K562 (cell line): ENCODE measurements around the gene CACNG1. TPM values are rescaled to one million over a fixed set of nuclear protein-coding genes. Genes with fewer than 3 reads are reported as not detected.

Experiments
- ATAC-seq: fragments of 200-7000 bp; cut with Tn5 transposase; 3 replicates; pipeline ENCODE4 v1.9.1; 2020; ENCODE audit warnings: moderate library complexity
- BruUV-seq: library from RNA; stranded (reverse); fragments of 400-500 nt; replicated peaks from 2 replicates; lab custom pipeline; 2021; lab: Mats Ljungman, UMichigan
- CTCF ChIA-PET: fragments of 300-600 bp; formaldehyde crosslinking; extraction: SDS; loops from one replicate; lab custom pipeline; 2021; ENCODE audit warnings: low intra/inter-chr PET ratio; lab: Yijun Ruan, JAX
- POLR2A ChIA-PET: fragments of 300-600, 350-650 bp; sonication (Branson Sonifier 250); formaldehyde crosslinking; extraction: SDS; loops from one replicate; lab custom pipeline; 2021; ENCODE audit warnings: antibody characterized with exemption, inconsistent platforms; lab: Yijun Ruan, JAX
- DNase-seq, 4 experiments: peaks; one replicate each; pipeline versions ENCODE4 v3.0.0 to v3.0.0-alpha.2; 2011 to 2018; ENCODE audit warnings: low spot score in 3 of 4, mixed read lengths in 3 of 4; ENCODE audit errors: extremely low read depth in 1 of 4
- FAIRE-seq: peaks from 2 replicates; lab custom pipeline; 2011; peaks lifted over from hg19 to GRCh38; lab: Jason Lieb, UNC
- H2AFZ ChIP-seq: 2 replicates; pipeline ENCODE4 v1.6.0; 2011; ENCODE audit warnings: low read depth, low read length, control low read depth, inconsistent platforms
- H3K27ac ChIP-seq: fragments of 200-600 bp; 3 replicates; pipeline ENCODE4 v1.8.0; 2011; ENCODE audit warnings: low read depth, mild to moderate bottlenecking, control low read depth, inconsistent platforms, low read length, moderate library complexity, mixed read lengths; ENCODE audit errors: extremely low read depth
- H3K27me3 ChIP-seq, 2 experiments: fragments of 300-600 bp in 1 of 2; 2 replicates in 1 of 2; 3 replicates in 1 of 2; pipeline versions ENCODE4 v1.6.0 to v1.8.0; 2011; ENCODE audit warnings: inconsistent platforms in 2 of 2, low read length in 2 of 2, mild to moderate bottlenecking in 1 of 2, mixed read lengths in 1 of 2, moderate library complexity in 1 of 2; ENCODE audit not compliant: control insufficient read depth in 2 of 2, insufficient read depth in 2 of 2
- H3K36me3 ChIP-seq: fragments of 300-600 bp; 3 replicates; pipeline ENCODE4 v1.8.0; 2011; ENCODE audit warnings: mild to moderate bottlenecking, low read length, inconsistent platforms; ENCODE audit not compliant: control insufficient read depth, insufficient read depth
- H3K4me1 ChIP-seq, 2 experiments: fragments of 200-600 bp in 1 of 2; replicated peaks in 1 of 2; 2 replicates in 1 of 2; 3 replicates in 1 of 2; pipeline versions ENCODE4 v1.5.1 to v1.8.0; 2011; ENCODE audit warnings: inconsistent platforms in 2 of 2, low read length in 2 of 2, mild to moderate bottlenecking in 1 of 2, mixed read lengths in 1 of 2, moderate library complexity in 1 of 2; ENCODE audit not compliant: control insufficient read depth in 2 of 2, insufficient read depth in 2 of 2
- H3K4me2 ChIP-seq: 2 replicates; pipeline ENCODE4 v1.6.1; 2011; ENCODE audit warnings: low read length, control low read depth, inconsistent platforms, mixed read lengths; ENCODE audit not compliant: insufficient read depth
- H3K4me3 ChIP-seq: fragments of 200-600 bp; sonication (generic), shearing (Covaris generic); 2 replicates; pipeline ENCODE4 v1.5.1; 2016; ENCODE audit warnings: control low read depth, inconsistent platforms
- H3K79me2 ChIP-seq: fragments of 200-600 bp; 3 replicates; pipeline ENCODE4 v1.8.0; 2011; ENCODE audit warnings: low read length, inconsistent platforms; ENCODE audit not compliant: control insufficient read depth, insufficient read depth
- H3K9ac ChIP-seq, 2 experiments: 2 replicates each; pipeline versions ENCODE4 v1.6.0 to v1.6.1; 2011; ENCODE audit warnings: low read depth in 2 of 2, low read length in 2 of 2, control low read depth in 1 of 2, inconsistent platforms in 1 of 2, mild to moderate bottlenecking in 1 of 2, mixed read lengths in 1 of 2; ENCODE audit not compliant: insufficient read depth in 1 of 2
- H3K9me1 ChIP-seq: one replicate; pipeline ENCODE4 v1.6.0; 2011; ENCODE audit warnings: inconsistent platforms, mild to moderate bottlenecking, low read length, moderate library complexity; ENCODE audit not compliant: control insufficient read depth, insufficient read depth
- H3K9me3 ChIP-seq: replicated peaks from 2 replicates; pipeline ENCODE4 v1.5.1; 2011; ENCODE audit warnings: low read depth, low read length, inconsistent platforms; ENCODE audit not compliant: control insufficient read depth, insufficient read depth
- H4K20me1 ChIP-seq: replicated peaks from 2 replicates; pipeline ENCODE4 v1.6.1; 2011; ENCODE audit warnings: low read length, inconsistent platforms, mixed read lengths; ENCODE audit not compliant: control insufficient read depth, insufficient read depth
- GTF2A2 ChIP-seq: IDR thresholded peaks from 2 replicates; pipeline ENCODE4 v1.6.1; 2016; ENCODE audit warnings: mild to moderate bottlenecking, missing genetic modification characterization, missing compliant biosample characterization
- MAFF ChIP-seq: IDR thresholded peaks from 2 replicates; pipeline ENCODE4 v1.6.1; 2012; ENCODE audit warnings: low read length, improper control_type of control experiment
- MAFK ChIP-seq: IDR thresholded peaks from 2 replicates; pipeline ENCODE4 v1.6.1; 2011; ENCODE audit warnings: low read length, improper control_type of control experiment
- MEF2D ChIP-seq: conservative IDR thresholded peaks from 2 replicates; pipeline ENCODE4 v1.6.1; 2016; ENCODE audit warnings: low read depth, missing genetic modification characterization, missing compliant biosample characterization
- MYC ChIP-seq, 2 experiments: fragments of 250-450 bp in 1 of 2; sonication (Bioruptor Pico) in 1 of 2; IDR thresholded peaks; 2 replicates each; pipeline versions ENCODE4 v1.5.1 to v1.6.1; 2012 to 2021; ENCODE audit warnings: low read depth in 2 of 2, borderline replicate concordance in 1 of 2, improper control_type of control experiment in 1 of 2, low read length in 1 of 2, mild to moderate bottlenecking in 1 of 2, moderate library complexity in 1 of 2
- SMARCE1 ChIP-seq: fragments of 450-650 bp; IDR thresholded peaks from 2 replicates; pipeline ENCODE4 v1.7.1; 2016; ENCODE audit warnings: mild to moderate bottlenecking
- TAF7 ChIP-seq: fragments of 450-650 bp; IDR thresholded peaks from 2 replicates; pipeline ENCODE4 v1.6.1; 2016; ENCODE audit warnings: missing genetic modification characterization, missing compliant biosample characterization
- WGBS: fragments of 100-300 bp; shearing (Covaris generic); methylation state at CpG from one replicate; pipeline ENCODE4 v1.1.6; 2016; ENCODE audit warnings: low coverage, mixed read lengths; ENCODE audit not compliant: insufficient coverage; ENCODE audit errors: missing lambda C conversion rate; 5-methylcytosine and 5-hydroxymethylcytosine counted together
- in situ Hi-C: fragments of 300-500 bp; cut with MboI; formaldehyde crosslinking; loops from 4 replicates; pipeline ENCODE4 v1.15.0; 2018; ENCODE audit warnings: inconsistent platforms, mixed read lengths
- intact Hi-C: fragments of 100-400 bp; cut with micrococcal nuclease; formaldehyde crosslinking; loops from 2 replicates; pipeline ENCODE4 v1.14.2; 2022
- polyA plus RNA-seq, 8 experiments: library from polyadenylated mRNA; depleted of rRNA in 4 of 8; stranded (reverse) in 5 of 8; unstranded in 3 of 8; fragments of >200 nt; fragmentation: Nextera tagmentation in 2 of 8; fragmentation: Illumina TruSeq in 1 of 8; extraction: Ambion mirVana in 2 of 8; extraction: Trizol in 1 of 8; gene quantifications; 2 replicates each; pipeline versions ENCODE4 v1.2.1 to v1.2.3, GENCODE V29; 2011 to 2014; ENCODE audit warnings: inconsistent platforms in 1 of 8, missing spikeins in 1 of 8
- total RNA-seq, 7 experiments: library from RNA; depleted of rRNA in 6 of 7; stranded (reverse); fragments of >200 nt in 6 of 7; fragmentation: Illumina TruSeq in 2 of 7; extraction: Trizol in 2 of 7; gene quantifications; 2 replicates each; pipeline versions ENCODE4 v1.2.1 to v1.2.3, GENCODE V29; 2011 to 2021; ENCODE audit warnings: low replicate concordance in 1 of 7
- TF ChIP-seq, protein P1 (sequence below): fragments of 250-450 bp; sonication (Bioruptor Pico); IDR thresholded peaks from 2 replicates; pipeline ENCODE4 v1.5.0; 2020; ENCODE audit warnings: mild to moderate bottlenecking, borderline replicate concordance
- TF ChIP-seq, protein P2 (sequence below), 2 experiments: fragments of 200-800 bp in 1 of 2; sonication (Bioruptor generic) in 1 of 2; sonication (generic) in 1 of 2; formaldehyde crosslinking in 1 of 2; IDR thresholded peaks in 1 of 2; conservative IDR thresholded peaks in 1 of 2; 2 replicates each; pipeline versions ENCODE4 v1.5.0 to v1.6.1; 2016 to 2020; ENCODE audit warnings: missing compliant biosample characterization in 1 of 2, missing genetic modification characterization in 1 of 2, missing genetic modification reagents in 1 of 2

Gene CACNG1
- total and polyA plus RNA-seq, 9 of the 15 experiments (the other 6 are each of a cell fraction or from before 2014, with no cell fraction given) = not detected

DNA sequence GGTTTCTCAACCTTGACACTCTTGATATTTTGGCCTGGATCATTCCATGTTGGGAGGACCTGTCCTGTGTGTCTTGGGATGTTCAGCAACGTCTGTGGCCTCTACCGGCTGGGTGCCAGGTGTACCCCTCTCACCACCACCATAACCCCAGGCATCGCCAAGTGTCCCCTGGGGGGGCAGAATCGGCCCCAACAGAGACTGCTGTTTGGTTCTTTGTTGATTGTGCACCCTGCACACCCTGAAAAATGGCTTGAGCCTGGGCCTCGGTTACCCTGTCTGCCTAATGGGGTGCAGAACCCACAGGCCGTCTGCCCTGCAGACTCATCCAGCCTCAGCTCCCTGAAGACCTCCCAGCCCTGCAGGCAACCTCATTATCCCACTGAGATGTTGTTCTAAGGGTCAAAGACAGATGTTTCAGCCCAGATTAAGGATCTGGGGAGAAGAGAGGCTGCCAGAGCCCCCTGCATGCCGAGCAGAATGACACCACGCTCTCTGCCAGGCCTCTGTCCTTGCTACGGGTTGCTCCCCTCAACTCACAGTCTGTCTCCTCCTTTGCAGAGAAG lies 9.2 kb downstream of the CACNG1 start:
- ATAC-seq (no peak), DNase-seq (no peak), FAIRE-seq (no peak)
- peaks cover 25 to 48% of the 10 kb centered on the region in 2 experiments for H3K27me3 ChIP-seq
- no TSS peak for BruUV-seq
- H3K9me3 ChIP-seq = no peaks in the 10 kb centered on the region; the same call in 1 of the 2 replicates
- H3K4me1 ChIP-seq = peaks cover 0 to 6% of the 10 kb centered on the region in 2 experiments; a peak in 1 of 5 replicates
- H2AFZ ChIP-seq = no peak overlapping the region
- H3K4me2 ChIP-seq = no peak overlapping the region
- WGBS = 5% methylated on average over 9 of the region's 9 CpGs
- H3K79me2 ChIP-seq = no peaks in the 10 kb centered on the region
- H4K20me1 ChIP-seq = no peaks in the 10 kb centered on the region
- ChIA-PET POLR2A (interaction anchor here (0.5 to 0.7 kb wide), 2 partner anchors 101 to 145 kb away, joined by 3 to 4 read pairs; no protein-coding TSS in a partner anchor), CTCF (no interaction called here)
- no peak for TF ChIP-seq SMARCE1
- no peak for TF ChIP-seq MYC (IDR thresholded peaks at IDR 0.05; ENCODE audit: low read depth, low read length)
- no peak for TF ChIP-seq MYC (CRISPR knock-in tag; IDR thresholded peaks at IDR 0.05; ENCODE audit: borderline replicate concordance, low read depth)
- no peak overlapping the region for H3K4me3 ChIP-seq
- intact Hi-C loops (no loop called here), in situ Hi-C loops (no loop called here)
- no peak overlapping the region for H3K27ac ChIP-seq
- no peaks in the 10 kb centered on the region for H3K9me1 ChIP-seq
- H3K36me3 ChIP-seq = no peaks in the 10 kb centered on the region; the same call in 2 of the 3 replicates
- no peak overlapping the region for H3K9ac ChIP-seq

DNA sequence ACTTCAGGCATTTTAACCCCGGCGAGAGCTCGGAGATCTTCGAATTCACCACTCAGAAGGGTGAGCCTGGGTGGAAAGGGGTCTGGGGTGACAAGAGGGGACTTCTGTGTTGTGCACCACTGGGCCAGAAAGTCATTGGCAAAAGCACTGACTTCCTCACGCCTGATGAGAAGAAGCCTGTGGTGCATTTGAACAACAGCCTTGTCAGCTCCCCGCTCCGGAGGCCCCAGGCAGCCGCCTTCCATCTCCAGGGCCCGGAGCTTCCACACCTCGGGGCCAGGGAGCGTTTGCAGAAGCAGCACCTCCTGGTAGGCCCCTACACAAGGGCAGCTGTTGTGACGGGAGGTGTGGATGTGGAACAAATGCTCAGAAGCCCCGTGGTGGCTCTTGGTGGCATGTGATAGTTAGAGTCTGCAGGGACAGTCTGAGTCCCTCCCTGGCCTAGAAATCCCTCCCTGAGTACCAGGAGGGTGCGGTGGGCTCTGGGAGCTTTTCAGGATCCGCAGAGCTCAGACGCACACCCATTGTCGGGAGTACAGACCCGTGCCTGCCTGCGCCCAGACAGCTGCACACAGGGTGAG lies 9.7 kb downstream of the CACNG1 start:
- intact Hi-C loops (no loop called here), in situ Hi-C loops (no loop called here)
- Histone ChIP-seq H4K20me1 (no peaks in the 10 kb centered on the region), H3K4me1 (peaks cover 0 to 6% of the 10 kb centered on the region in 2 experiments; a peak in 1 of 5 replicates), H3K4me3 (no peak overlapping the region), H3K27ac (no peak overlapping the region), H3K9me1 (no peaks in the 10 kb centered on the region), H3K36me3 (no peaks in the 10 kb centered on the region; the same call in 2 of the 3 replicates), H3K4me2 (no peak overlapping the region), H3K9me3 (no peaks in the 10 kb centered on the region; the same call in 1 of the 2 replicates), H2AFZ (no peak overlapping the region), H3K27me3 (peaks cover 25 to 48% of the 10 kb centered on the region in 2 experiments), H3K79me2 (no peaks in the 10 kb centered on the region), H3K9ac (no peak overlapping the region)
- DNase-seq (no peak), ATAC-seq (peak; percentile 35), FAIRE-seq (no peak)
- ChIA-PET POLR2A (interaction anchor here (0.5 kb wide), 1 partner anchor 101 kb away, joined by 3 read pairs; no protein-coding TSS in a partner anchor), CTCF (no interaction called here)
- 8% methylated on average over 15 of the region's 19 CpGs for WGBS
- no TSS peak for BruUV-seq
- TF ChIP-seq MAFF = no peak
- TF ChIP-seq MEF2D (tag) = no peak
- TF ChIP-seq, protein P1, sequence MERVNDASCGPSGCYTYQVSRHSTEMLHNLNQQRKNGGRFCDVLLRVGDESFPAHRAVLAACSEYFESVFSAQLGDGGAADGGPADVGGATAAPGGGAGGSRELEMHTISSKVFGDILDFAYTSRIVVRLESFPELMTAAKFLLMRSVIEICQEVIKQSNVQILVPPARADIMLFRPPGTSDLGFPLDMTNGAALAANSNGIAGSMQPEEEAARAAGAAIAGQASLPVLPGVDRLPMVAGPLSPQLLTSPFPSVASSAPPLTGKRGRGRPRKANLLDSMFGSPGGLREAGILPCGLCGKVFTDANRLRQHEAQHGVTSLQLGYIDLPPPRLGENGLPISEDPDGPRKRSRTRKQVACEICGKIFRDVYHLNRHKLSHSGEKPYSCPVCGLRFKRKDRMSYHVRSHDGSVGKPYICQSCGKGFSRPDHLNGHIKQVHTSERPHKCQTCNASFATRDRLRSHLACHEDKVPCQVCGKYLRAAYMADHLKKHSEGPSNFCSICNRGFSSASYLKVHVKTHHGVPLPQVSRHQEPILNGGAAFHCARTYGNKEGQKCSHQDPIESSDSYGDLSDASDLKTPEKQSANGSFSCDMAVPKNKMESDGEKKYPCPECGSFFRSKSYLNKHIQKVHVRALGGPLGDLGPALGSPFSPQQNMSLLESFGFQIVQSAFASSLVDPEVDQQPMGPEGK = no peak
- no peak for TF ChIP-seq GTF2A2
- TF ChIP-seq, protein P2, sequence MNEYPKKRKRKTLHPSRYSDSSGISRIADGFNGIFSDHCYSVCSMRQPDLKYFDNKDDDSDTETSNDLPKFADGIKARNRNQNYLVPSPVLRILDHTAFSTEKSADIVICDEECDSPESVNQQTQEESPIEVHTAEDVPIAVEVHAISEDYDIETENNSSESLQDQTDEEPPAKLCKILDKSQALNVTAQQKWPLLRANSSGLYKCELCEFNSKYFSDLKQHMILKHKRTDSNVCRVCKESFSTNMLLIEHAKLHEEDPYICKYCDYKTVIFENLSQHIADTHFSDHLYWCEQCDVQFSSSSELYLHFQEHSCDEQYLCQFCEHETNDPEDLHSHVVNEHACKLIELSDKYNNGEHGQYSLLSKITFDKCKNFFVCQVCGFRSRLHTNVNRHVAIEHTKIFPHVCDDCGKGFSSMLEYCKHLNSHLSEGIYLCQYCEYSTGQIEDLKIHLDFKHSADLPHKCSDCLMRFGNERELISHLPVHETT (CRISPR knock-in tag; conservative IDR thresholded peaks at IDR 0.05 in 1 of 2, IDR thresholded peaks at IDR 0.05 in 1 of 2) = no peak
- TF ChIP-seq TAF7 (tag) = no peak
- TF ChIP-seq MAFK = no peak
